Occipital lobe (tissue), 3 donors: ENCODE data around the gene MPIG6B. TPM values are rescaled to one million over a fixed set of nuclear protein-coding genes. Genes with fewer than 3 reads are reported as not detected.

ENCODE experiments used
- DNase-seq: peaks from one replicate; lab custom pipeline; 2025; lab: John Stamatoyannopoulos, UW
- small RNA-seq: library from RNA; depleted of rRNA; stranded (forward); fragments of <200 nt; gene quantifications from one replicate; pipeline ENCODE3, GENCODE V24; 2014
- total RNA-seq: library from RNA; depleted of rRNA; stranded (reverse); fragments of >200 nt; gene quantifications from one replicate; pipeline ENCODE4 v1.2.3, GENCODE V29; 2014

The MPIG6B gene
- total RNA-seq, 1 donor from 2014 or later: not detected

GRCh38 chr6:31765559-31765909 is 42.4 kb downstream of the MPIG6B start:
- DNase-seq: no peak

GRCh38 chr6:31765910-31766794 is 43.0 kb downstream of the MPIG6B start:
- no peak for DNase-seq

- no peak for DNase-seq
Observed at GRCh38 chr6:31767096-31767645, 44.0 kb downstream of the MPIG6B start.

- DNase-seq: no peak
Observed at GRCh38 chr6:31768363-31769257, 45.4 kb downstream of the MPIG6B start.

- DNase-seq: no peak
Observed at GRCh38 chr6:31769684-31770371, 46.7 kb downstream of the MPIG6B start.

- no peak for DNase-seq
Observed at GRCh38 chr6:31770860-31771259, 47.7 kb downstream of the MPIG6B start.

- DNase-seq: no peak
Observed at GRCh38 chr6:31771992-31772358, 48.8 kb downstream of the MPIG6B start.

- DNase-seq: no peak
Observed at GRCh38 chr6:31775184-31775583, 52.0 kb downstream of the MPIG6B start.

GRCh38 chr6:31775633-31776484 is 52.7 kb downstream of the MPIG6B start:
- DNase-seq: no peak

Small RNA genes lying within 50 kb of the gene (small RNA-seq; reads per million reads assigned to genes)
- gene LY6G6D: not detected
- not detected for gene MIR4646
- gene MSH5-SAPCD1: not detected
- not detected for gene RNU6-850P
- not detected for gene SAPCD1

Other genes with a start within 250 kb of the MPIG6B start
- gene MICB, start 225.2 kb upstream of the MPIG6B start, total RNA-seq: 0.47 TPM
- not detected for gene MCCD1, start 194.4 kb upstream of the MPIG6B start, total RNA-seq
- gene DDX39B, start 181.4 kb upstream of the MPIG6B start, total RNA-seq: 288 TPM
- gene ATP6V1G2, start 176.8 kb upstream of the MPIG6B start, total RNA-seq: 54.0 TPM
- gene NFKBIL1, start 175.8 kb upstream of the MPIG6B start, total RNA-seq: 21.7 TPM
- gene LTA, start 151.1 kb upstream of the MPIG6B start, total RNA-seq: not detected
- gene TNF, start 147.8 kb upstream of the MPIG6B start, total RNA-seq: not detected
- gene LTB, start 140.9 kb upstream of the MPIG6B start, total RNA-seq: 0.31 TPM
- 0.94 TPM for gene LST1, start 137.1 kb upstream of the MPIG6B start, total RNA-seq
- not detected for gene NCR3, start 130.4 kb upstream of the MPIG6B start, total RNA-seq
- gene AIF1, start 108.1 kb upstream of the MPIG6B start, total RNA-seq: 4.1 TPM
- gene PRRC2A, start 102.7 kb upstream of the MPIG6B start, total RNA-seq: 31.7 TPM
- 118 TPM for gene BAG6, start 70.7 kb upstream of the MPIG6B start, total RNA-seq
- not detected for gene APOM, start 67.5 kb upstream of the MPIG6B start, total RNA-seq
- 16.2 TPM for gene C6orf47, start 62.6 kb upstream of the MPIG6B start, total RNA-seq
- gene GPANK1, start 58.4 kb upstream of the MPIG6B start, total RNA-seq: 9.8 TPM
- gene CSNK2B, start 57.3 kb upstream of the MPIG6B start, total RNA-seq: 69.9 TPM
- 3.4 TPM for gene LY6G5B, start 53.4 kb upstream of the MPIG6B start, total RNA-seq
- gene LY6G5C, start 42.3 kb upstream of the MPIG6B start, total RNA-seq: 3.1 TPM
- gene ABHD16A, start 20.0 kb upstream of the MPIG6B start, total RNA-seq: 48.2 TPM
- gene LY6G6F, start 16.5 kb upstream of the MPIG6B start, total RNA-seq: not detected
- not detected for gene LY6G6D, start 8.0 kb upstream of the MPIG6B start, total RNA-seq
- 0.31 TPM for gene LY6G6C, start 1.6 kb upstream of the MPIG6B start, total RNA-seq
- 117 TPM for gene DDAH2, start 5.9 kb downstream of the MPIG6B start, total RNA-seq
- gene CLIC1, start 13.2 kb downstream of the MPIG6B start, total RNA-seq: 35.2 TPM
- gene MSH5, start 16.6 kb downstream of the MPIG6B start, total RNA-seq: 4.2 TPM
- 0.31 TPM for gene SAPCD1, start 39.3 kb downstream of the MPIG6B start, total RNA-seq
- 0.31 TPM for gene VWA7, start 54.0 kb downstream of the MPIG6B start, total RNA-seq
- 25.6 TPM for gene VARS1, start 72.4 kb downstream of the MPIG6B start, total RNA-seq
- gene LSM2, start 83.6 kb downstream of the MPIG6B start, total RNA-seq: 22.9 TPM
- gene HSPA1L, start 91.9 kb downstream of the MPIG6B start, total RNA-seq: 4.4 TPM
- 117 TPM for gene HSPA1A, start 92.2 kb downstream of the MPIG6B start, total RNA-seq
- gene HSPA1B, start 104.4 kb downstream of the MPIG6B start, total RNA-seq: 121 TPM
- gene NEU1, start 139.4 kb downstream of the MPIG6B start, total RNA-seq: 20.3 TPM
- gene SLC44A4, start 155.6 kb downstream of the MPIG6B start, total RNA-seq: not detected
- gene EHMT2, start 174.3 kb downstream of the MPIG6B start, total RNA-seq: 83.9 TPM
- gene ZBTB12, start 178.7 kb downstream of the MPIG6B start, total RNA-seq: 25.6 TPM
- 4.7 TPM for gene C2, start 204.3 kb downstream of the MPIG6B start, total RNA-seq
- gene CFB, start 222.7 kb downstream of the MPIG6B start, total RNA-seq: 0.62 TPM
- gene NELFE, start 235.6 kb downstream of the MPIG6B start, total RNA-seq: 37.4 TPM
- gene SKIC2, start 235.8 kb downstream of the MPIG6B start, total RNA-seq: 27.6 TPM
- 6.9 TPM for gene DXO, start 248.8 kb downstream of the MPIG6B start, total RNA-seq